Measurements from ENCODE around the gene MAST4. TPM values are rescaled to one million over a fixed set of nuclear protein-coding genes. Genes with fewer than 3 reads are reported as not detected.

The MAST4 gene
- total RNA-seq, 1 donor from 2014 or later = 55.2 TPM

DNA sequence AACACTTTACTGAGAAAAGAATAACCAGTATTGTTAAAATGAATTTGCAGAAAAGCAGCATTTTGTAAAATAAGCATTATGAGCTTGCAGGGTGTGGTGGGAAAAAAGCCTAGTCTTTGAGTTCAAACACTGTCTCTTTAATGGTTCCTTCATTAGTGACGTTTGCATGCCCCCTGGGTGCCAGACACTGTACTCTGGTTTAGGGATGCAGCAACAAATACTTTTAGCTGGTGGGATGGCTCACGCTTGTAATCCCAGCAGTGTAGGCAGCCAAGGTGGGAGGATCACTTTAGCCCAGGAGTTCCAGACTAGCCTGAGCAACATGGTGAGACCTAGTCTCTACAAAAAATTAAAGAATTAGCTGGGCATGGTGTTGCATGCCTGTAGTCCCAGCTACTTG, 62.3 kb downstream of the MAST4 start:
- intact Hi-C loops (cut with DNase I) = no loop called here
- no peak for DNase-seq (ENCODE audit: low spot score in 2 of 2)

GRCh38 chr5:66659780-66660179, 63.6 kb downstream of the MAST4 start:
- H3K4me1 ChIP-seq = no peaks in the 10 kb centered on the region
- H3K36me3 ChIP-seq = no peaks in the 10 kb centered on the region
- intact Hi-C loops (cut with DNase I) = no loop called here
- H3K9me3 ChIP-seq = no peaks in the 10 kb centered on the region
- TF ChIP-seq, protein P1, sequence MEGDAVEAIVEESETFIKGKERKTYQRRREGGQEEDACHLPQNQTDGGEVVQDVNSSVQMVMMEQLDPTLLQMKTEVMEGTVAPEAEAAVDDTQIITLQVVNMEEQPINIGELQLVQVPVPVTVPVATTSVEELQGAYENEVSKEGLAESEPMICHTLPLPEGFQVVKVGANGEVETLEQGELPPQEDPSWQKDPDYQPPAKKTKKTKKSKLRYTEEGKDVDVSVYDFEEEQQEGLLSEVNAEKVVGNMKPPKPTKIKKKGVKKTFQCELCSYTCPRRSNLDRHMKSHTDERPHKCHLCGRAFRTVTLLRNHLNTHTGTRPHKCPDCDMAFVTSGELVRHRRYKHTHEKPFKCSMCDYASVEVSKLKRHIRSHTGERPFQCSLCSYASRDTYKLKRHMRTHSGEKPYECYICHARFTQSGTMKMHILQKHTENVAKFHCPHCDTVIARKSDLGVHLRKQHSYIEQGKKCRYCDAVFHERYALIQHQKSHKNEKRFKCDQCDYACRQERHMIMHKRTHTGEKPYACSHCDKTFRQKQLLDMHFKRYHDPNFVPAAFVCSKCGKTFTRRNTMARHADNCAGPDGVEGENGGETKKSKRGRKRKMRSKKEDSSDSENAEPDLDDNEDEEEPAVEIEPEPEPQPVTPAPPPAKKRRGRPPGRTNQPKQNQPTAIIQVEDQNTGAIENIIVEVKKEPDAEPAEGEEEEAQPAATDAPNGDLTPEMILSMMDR (IDR thresholded peaks at IDR 0.05) = no peak
- no peaks in the 10 kb centered on the region for H3K27me3 ChIP-seq
- no peak overlapping the region for H3K27ac ChIP-seq
- no peak for DNase-seq (ENCODE audit: low spot score in 2 of 2)
- H3K4me3 ChIP-seq = no peak overlapping the region

More for the DNA sequence above, 62.3 kb downstream of the MAST4 start:
- H3K9me3 ChIP-seq = no peaks in the 10 kb centered on the region
- H3K36me3 ChIP-seq = no peaks in the 10 kb centered on the region
- no peaks in the 10 kb centered on the region for H3K4me1 ChIP-seq
- TF ChIP-seq, protein P1 (IDR thresholded peaks at IDR 0.05) = no peak
- H3K27ac ChIP-seq = no peak overlapping the region
- H3K27me3 ChIP-seq = no peaks in the 10 kb centered on the region
- H3K4me3 ChIP-seq = no peak overlapping the region

- H3K4me3 ChIP-seq = no peak overlapping the region
- TF ChIP-seq, protein P1 (IDR thresholded peaks at IDR 0.05) = no peak
- H3K27ac ChIP-seq = no peak overlapping the region
- no peaks in the 10 kb centered on the region for H3K36me3 ChIP-seq
- intact Hi-C loops (cut with DNase I) = no loop called here
- DNase-seq (ENCODE audit: low spot score in 2 of 2) = no peak
- H3K4me1 ChIP-seq = no peaks in the 10 kb centered on the region
- H3K9me3 ChIP-seq = no peaks in the 10 kb centered on the region
- H3K27me3 ChIP-seq = no peaks in the 10 kb centered on the region
These were observed 64.2 kb downstream of the MAST4 start for GRCh38 chr5:66660396-66660795.

DNA sequence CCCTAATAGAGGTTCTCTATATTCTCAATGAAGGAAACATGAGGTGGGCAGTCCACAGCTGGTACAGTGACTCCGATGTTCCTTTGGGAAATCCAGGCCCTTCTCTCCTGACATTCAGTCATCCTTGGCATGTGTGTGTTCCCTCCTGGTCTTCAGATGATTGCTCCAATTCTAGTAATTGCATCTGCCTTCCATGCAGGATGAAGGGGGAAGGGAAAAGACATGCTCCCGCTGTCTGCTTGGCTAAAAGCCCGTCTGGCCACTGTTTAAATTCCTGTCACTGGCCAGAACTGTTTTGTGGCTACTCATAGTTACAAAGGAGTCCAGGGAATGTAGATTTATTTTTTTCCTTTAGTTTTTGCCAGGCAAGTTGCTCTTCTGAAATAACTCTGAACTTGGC, 65.0 kb downstream of the MAST4 start:
- DNase-seq (ENCODE audit: low spot score in 2 of 2) = no peak
- TF ChIP-seq, protein P1 (IDR thresholded peaks at IDR 0.05) = no peak

GRCh38 chr5:66666778-66667177, 70.6 kb downstream of the MAST4 start:
- DNase-seq (ENCODE audit: low spot score in 2 of 2) = no peak
- Histone ChIP-seq H3K27me3 (no peaks in the 10 kb centered on the region), H3K36me3 (no peaks in the 10 kb centered on the region), H3K27ac (no peak overlapping the region), H3K4me1 (no peaks in the 10 kb centered on the region), H3K9me3 (no peaks in the 10 kb centered on the region), H3K4me3 (no peak overlapping the region)
- TF ChIP-seq, protein P1 (IDR thresholded peaks at IDR 0.05) = no peak
- intact Hi-C loops (cut with DNase I) = no loop called here

More for the DNA sequence above, 65.0 kb downstream of the MAST4 start:
- Histone ChIP-seq H3K36me3 (no peaks in the 10 kb centered on the region), H3K9me3 (no peaks in the 10 kb centered on the region), H3K4me3 (no peak overlapping the region), H3K4me1 (no peaks in the 10 kb centered on the region), H3K27me3 (no peaks in the 10 kb centered on the region), H3K27ac (no peak overlapping the region)
- intact Hi-C loops (cut with DNase I) = no loop called here
